Measurements from ENCODE around the gene CCDC92. TPM values are rescaled to one million over a fixed set of nuclear protein-coding genes. Genes with fewer than 3 reads are reported as not detected.
A peak's percentile ranks its signal among the peaks of the same experiment; 100 is the strongest.

CCDC92 gene
- polyA plus RNA-seq, 1 donor, result 36.2 TPM

GRCh38 chr12:123910057-123910456 is 62.6 kb downstream of the CCDC92 start:
- H3K27ac ChIP-seq (ENCODE audit: low read length), result no peak overlapping the region
- H3K4me3 ChIP-seq (ENCODE audit: low read length), result no peak overlapping the region
- no CpG with 5 or more reads among the region's 8 CpGs for WGBS (ENCODE audit: insufficient coverage, low lambda C conversion rate)
- no peaks in the 10 kb centered on the region for H3K4me1 ChIP-seq (ENCODE audit: control insufficient read depth, insufficient read depth, low read length)
- no peak for DNase-seq
- H3K27me3 ChIP-seq (ENCODE audit: control insufficient read depth, insufficient read depth, low read length), result no peaks in the 10 kb centered on the region
- no peaks in the 10 kb centered on the region for H3K36me3 ChIP-seq (ENCODE audit: control insufficient read depth, insufficient read depth, low read length)
- no peaks in the 10 kb centered on the region for H3K9me3 ChIP-seq (ENCODE audit: control insufficient read depth, low read depth, low read length)

GRCh38 chr12:123908884-123909725 is 63.5 kb downstream of the CCDC92 start:
- WGBS (ENCODE audit: insufficient coverage, low lambda C conversion rate), result 92% methylated on average over 4 of the region's 37 CpGs
- DNase-seq, result no peak
- H3K27ac ChIP-seq (ENCODE audit: low read length), result no peak overlapping the region
- no peaks in the 10 kb centered on the region for H3K9me3 ChIP-seq (ENCODE audit: control insufficient read depth, low read depth, low read length)
- no peaks in the 10 kb centered on the region for H3K4me1 ChIP-seq (ENCODE audit: control insufficient read depth, insufficient read depth, low read length)
- H3K4me3 ChIP-seq (ENCODE audit: low read length), result no peak overlapping the region
- no peaks in the 10 kb centered on the region for H3K36me3 ChIP-seq (ENCODE audit: control insufficient read depth, insufficient read depth, low read length)
- H3K27me3 ChIP-seq (ENCODE audit: control insufficient read depth, insufficient read depth, low read length), result no peaks in the 10 kb centered on the region

GRCh38 chr12:123907726-123908476 is 64.7 kb downstream of the CCDC92 start:
- WGBS (ENCODE audit: insufficient coverage, low lambda C conversion rate), result no CpG with 5 or more reads among the region's 12 CpGs
- Histone ChIP-seq H3K27me3 (ENCODE audit: control insufficient read depth, insufficient read depth, low read length) (no peaks in the 10 kb centered on the region), H3K9me3 (ENCODE audit: control insufficient read depth, low read depth, low read length) (no peaks in the 10 kb centered on the region), H3K4me1 (ENCODE audit: control insufficient read depth, insufficient read depth, low read length) (no peaks in the 10 kb centered on the region), H3K36me3 (ENCODE audit: control insufficient read depth, insufficient read depth, low read length) (no peaks in the 10 kb centered on the region), H3K4me3 (ENCODE audit: low read length) (no peak overlapping the region), H3K27ac (ENCODE audit: low read length) (no peak overlapping the region)
- DNase-seq, result no peak

DNA sequence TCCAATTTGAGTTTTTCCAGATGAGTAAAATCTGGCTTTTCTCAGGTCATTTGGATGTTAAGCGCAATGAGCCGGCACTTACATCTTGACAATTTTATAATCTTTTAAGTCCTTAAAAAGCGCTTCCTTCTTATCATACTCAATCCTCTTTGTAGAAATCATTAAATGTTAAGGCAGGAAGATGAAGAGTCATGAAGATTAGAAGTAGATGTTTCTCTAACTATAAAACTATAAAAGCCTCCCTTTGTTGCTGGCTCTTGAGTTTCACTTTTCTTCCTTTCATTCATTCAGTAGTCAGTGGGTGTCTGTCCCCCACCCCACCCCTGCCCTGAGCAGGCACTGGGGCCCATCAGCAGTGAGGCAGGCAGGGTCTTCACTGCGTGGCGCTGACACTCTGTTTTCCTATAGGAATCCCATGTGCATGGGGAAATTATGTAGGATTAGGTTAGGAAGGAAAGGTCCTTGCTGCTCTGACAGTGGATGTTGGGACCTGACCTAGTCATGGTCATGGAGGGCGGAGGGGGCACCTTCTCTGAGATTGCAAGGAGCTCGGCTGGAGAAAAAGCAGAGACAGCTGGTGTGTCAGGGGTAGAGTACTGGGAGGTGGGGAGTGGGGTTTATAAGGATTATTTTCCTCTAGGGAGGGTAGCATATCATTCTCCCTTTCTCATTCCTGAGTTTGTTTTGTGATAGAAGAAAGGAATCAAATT is 65.8 kb downstream of the CCDC92 start:
- no CpG with 5 or more reads among the region's 7 CpGs for WGBS (ENCODE audit: insufficient coverage, low lambda C conversion rate)
- Histone ChIP-seq H3K27me3 (ENCODE audit: control insufficient read depth, insufficient read depth, low read length) (no peaks in the 10 kb centered on the region), H3K36me3 (ENCODE audit: control insufficient read depth, insufficient read depth, low read length) (no peaks in the 10 kb centered on the region)

GRCh38 chr12:123905319-123905925 is 67.2 kb downstream of the CCDC92 start:
- Histone ChIP-seq H3K4me1 (ENCODE audit: control insufficient read depth, insufficient read depth, low read length) (no peaks in the 10 kb centered on the region), H3K36me3 (ENCODE audit: control insufficient read depth, insufficient read depth, low read length) (no peaks in the 10 kb centered on the region), H3K4me3 (ENCODE audit: low read length) (no peak overlapping the region), H3K27ac (ENCODE audit: low read length) (no peak overlapping the region), H3K27me3 (ENCODE audit: control insufficient read depth, insufficient read depth, low read length) (no peaks in the 10 kb centered on the region), H3K9me3 (ENCODE audit: control insufficient read depth, low read depth, low read length) (no peaks in the 10 kb centered on the region)
- peak; percentile 53 to 62 for DNase-seq
- no CpG with 5 or more reads among the region's 9 CpGs for WGBS (ENCODE audit: insufficient coverage, low lambda C conversion rate)

More for the DNA sequence above, 65.8 kb downstream of the CCDC92 start:
- no peak overlapping the region for H3K4me3 ChIP-seq (ENCODE audit: low read length)
- H3K9me3 ChIP-seq (ENCODE audit: control insufficient read depth, low read depth, low read length), result no peaks in the 10 kb centered on the region
- DNase-seq, result no peak
- no peak overlapping the region for H3K27ac ChIP-seq (ENCODE audit: low read length)
- no peaks in the 10 kb centered on the region for H3K4me1 ChIP-seq (ENCODE audit: control insufficient read depth, insufficient read depth, low read length)

DNA sequence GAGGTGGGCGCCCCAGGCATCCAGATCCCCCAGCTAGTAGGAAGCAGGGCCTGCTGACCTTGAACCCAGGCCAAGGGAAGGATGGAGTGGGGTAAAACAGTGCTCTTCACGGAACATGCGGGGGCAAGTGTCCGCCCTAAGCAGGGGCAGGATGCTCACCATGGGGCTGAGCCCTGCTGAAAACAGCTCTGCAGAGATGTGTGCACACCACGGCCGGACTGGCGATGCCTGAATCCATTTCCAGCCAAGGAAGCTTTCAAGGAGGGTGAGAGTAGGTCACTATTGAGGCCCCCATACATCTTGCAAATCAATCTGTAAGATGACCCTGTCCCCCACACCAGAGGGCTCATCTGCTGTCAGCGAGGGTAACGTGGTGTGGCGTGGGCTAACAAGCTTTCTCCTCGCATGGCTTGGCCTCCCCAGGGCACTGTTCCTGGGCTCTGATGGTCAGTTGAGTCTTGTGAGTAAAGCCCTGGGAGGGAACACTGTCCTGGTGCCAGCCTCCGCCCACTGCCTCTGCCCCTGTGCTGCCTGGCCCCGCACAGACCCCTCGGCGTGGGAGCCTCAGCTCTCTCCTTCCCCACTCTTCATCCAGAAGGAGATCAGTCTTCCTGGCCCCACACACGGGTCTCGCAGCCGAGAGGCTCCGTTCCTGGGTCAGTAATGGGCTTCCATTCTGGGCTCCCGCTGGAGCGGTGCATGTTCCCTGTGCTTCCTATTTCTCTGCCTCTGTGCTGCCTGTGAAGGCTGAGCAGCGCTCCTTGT is 69.1 kb downstream of the CCDC92 start:
- Histone ChIP-seq H3K27me3 (ENCODE audit: control insufficient read depth, insufficient read depth, low read length) (no peaks in the 10 kb centered on the region), H3K4me3 (ENCODE audit: low read length) (no peak overlapping the region), H3K36me3 (ENCODE audit: control insufficient read depth, insufficient read depth, low read length) (no peaks in the 10 kb centered on the region), H3K4me1 (ENCODE audit: control insufficient read depth, insufficient read depth, low read length) (no peaks in the 10 kb centered on the region), H3K27ac (ENCODE audit: low read length) (no peak overlapping the region), H3K9me3 (ENCODE audit: control insufficient read depth, low read depth, low read length) (no peaks in the 10 kb centered on the region)
- 100% methylated on average over 2 of the region's 22 CpGs for WGBS (ENCODE audit: insufficient coverage, low lambda C conversion rate)
- no peak for DNase-seq

DNA sequence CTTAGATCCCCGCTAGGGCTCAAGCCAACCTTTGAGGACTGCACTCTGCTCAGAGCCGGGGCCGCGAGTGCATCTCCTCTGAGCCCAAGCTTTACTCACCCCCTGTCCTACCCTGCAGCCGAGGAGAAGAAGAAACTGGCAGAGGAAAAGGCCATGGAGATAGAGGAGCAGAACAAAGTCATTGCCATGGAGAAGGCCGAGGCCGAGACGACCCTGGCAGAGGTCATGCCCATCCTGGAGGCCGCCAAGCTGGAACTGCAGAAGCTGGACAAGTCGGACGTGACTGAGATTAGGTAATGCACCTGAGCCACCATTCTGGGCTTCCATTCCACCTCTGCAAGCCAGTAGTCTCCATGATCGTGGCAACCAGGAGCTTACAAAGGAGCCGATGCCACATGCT is 69.8 kb downstream of the CCDC92 start:
- H3K27ac ChIP-seq (ENCODE audit: low read length), result no peak overlapping the region
- WGBS (ENCODE audit: insufficient coverage, low lambda C conversion rate), result no CpG with 5 or more reads among the region's 13 CpGs
- no peak overlapping the region for H3K4me3 ChIP-seq (ENCODE audit: low read length)
- no peak for DNase-seq
- no peaks in the 10 kb centered on the region for H3K4me1 ChIP-seq (ENCODE audit: control insufficient read depth, insufficient read depth, low read length)
- no peaks in the 10 kb centered on the region for H3K9me3 ChIP-seq (ENCODE audit: control insufficient read depth, low read depth, low read length)
- no peaks in the 10 kb centered on the region for H3K36me3 ChIP-seq (ENCODE audit: control insufficient read depth, insufficient read depth, low read length)
- H3K27me3 ChIP-seq (ENCODE audit: control insufficient read depth, insufficient read depth, low read length), result no peaks in the 10 kb centered on the region

- no peaks in the 10 kb centered on the region for H3K9me3 ChIP-seq (ENCODE audit: control insufficient read depth, low read depth, low read length)
- H3K4me1 ChIP-seq (ENCODE audit: control insufficient read depth, insufficient read depth, low read length), result no peaks in the 10 kb centered on the region
- H3K27me3 ChIP-seq (ENCODE audit: control insufficient read depth, insufficient read depth, low read length), result no peaks in the 10 kb centered on the region
- H3K4me3 ChIP-seq (ENCODE audit: low read length), result no peak overlapping the region
- no peak overlapping the region for H3K27ac ChIP-seq (ENCODE audit: low read length)
- WGBS (ENCODE audit: insufficient coverage, low lambda C conversion rate), result no CpG with 5 or more reads among the region's 9 CpGs
- no peaks in the 10 kb centered on the region for H3K36me3 ChIP-seq (ENCODE audit: control insufficient read depth, insufficient read depth, low read length)
- DNase-seq, result no peak
Observed at GRCh38 chr12:123900871-123901376, 71.7 kb downstream of the CCDC92 start.

- Histone ChIP-seq H3K36me3 (ENCODE audit: control insufficient read depth, insufficient read depth, low read length) (no peaks in the 10 kb centered on the region), H3K27ac (ENCODE audit: low read length) (no peak overlapping the region), H3K27me3 (ENCODE audit: control insufficient read depth, insufficient read depth, low read length) (no peaks in the 10 kb centered on the region), H3K4me3 (ENCODE audit: low read length) (no peak overlapping the region), H3K4me1 (ENCODE audit: control insufficient read depth, insufficient read depth, low read length) (no peaks in the 10 kb centered on the region), H3K9me3 (ENCODE audit: control insufficient read depth, low read depth, low read length) (no peaks in the 10 kb centered on the region)
- DNase-seq, result no peak
- 100% methylated on average over 1 of the region's 9 CpGs for WGBS (ENCODE audit: insufficient coverage, low lambda C conversion rate)
Observed at GRCh38 chr12:123899368-123899767, 73.3 kb downstream of the CCDC92 start.
